HG02943 (cell line): ENCODE measurements around the gene PNMA6E.

Experiments used
- ATAC-seq: cut with Tn5 transposase; IDR thresholded peaks from one replicate; pipeline ENCODE4 v1.9.1; 2021; ENCODE audit warnings: mild to moderate bottlenecking, low read depth, moderate library complexity; ENCODE audit not compliant: unreplicated experiment

The PNMA6E gene

DNA sequence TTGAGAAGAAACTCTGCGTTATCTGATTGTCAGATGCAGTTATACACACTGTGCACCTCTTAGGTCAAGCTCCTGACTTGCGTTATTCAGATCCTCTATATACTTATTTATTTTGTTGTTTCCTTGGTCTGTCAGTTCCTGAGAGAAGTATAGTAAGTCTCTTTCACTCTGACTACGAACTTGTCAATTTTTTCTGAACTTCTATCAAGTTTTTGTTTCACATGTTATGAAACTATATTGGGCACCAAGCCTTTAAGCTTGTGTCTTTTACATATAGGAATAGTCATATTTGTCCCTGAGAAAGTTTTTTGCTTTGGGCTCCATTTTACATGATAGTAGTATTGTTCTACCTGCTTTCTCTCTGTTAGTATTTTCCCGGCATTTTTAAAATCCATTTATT, 35.5 kb downstream of the PNMA6E start:
- ATAC-seq = no peak

DNA sequence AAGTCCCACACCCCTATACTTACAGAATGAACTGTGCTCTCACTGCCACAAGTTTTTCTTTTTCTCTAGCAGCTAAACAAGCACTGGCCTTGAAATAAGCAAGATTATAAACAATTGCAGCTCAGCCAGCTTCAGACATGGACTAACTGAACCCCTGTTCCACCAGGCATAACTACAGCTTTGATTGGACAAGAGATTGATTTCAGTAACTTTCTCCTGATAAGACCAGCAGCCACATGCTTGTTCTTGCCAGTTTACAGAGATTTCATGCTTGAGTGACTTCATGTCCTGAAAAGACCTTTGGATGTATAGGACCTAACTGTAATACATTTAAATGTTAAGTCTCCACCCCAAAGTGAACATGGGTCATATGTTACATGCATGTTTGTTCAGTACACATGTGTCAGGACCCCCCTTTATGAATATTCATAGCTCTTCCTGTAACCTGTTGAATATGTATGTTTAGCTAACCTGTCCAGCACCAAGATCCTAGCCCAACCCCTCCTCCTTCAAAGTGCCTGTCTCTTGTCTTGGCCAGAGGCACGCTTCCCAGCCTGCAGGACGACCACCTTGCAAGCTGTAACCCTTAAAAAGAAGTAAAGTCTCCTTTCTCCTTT, 39.3 kb downstream of the PNMA6E start:
- ATAC-seq = no peak

DNA sequence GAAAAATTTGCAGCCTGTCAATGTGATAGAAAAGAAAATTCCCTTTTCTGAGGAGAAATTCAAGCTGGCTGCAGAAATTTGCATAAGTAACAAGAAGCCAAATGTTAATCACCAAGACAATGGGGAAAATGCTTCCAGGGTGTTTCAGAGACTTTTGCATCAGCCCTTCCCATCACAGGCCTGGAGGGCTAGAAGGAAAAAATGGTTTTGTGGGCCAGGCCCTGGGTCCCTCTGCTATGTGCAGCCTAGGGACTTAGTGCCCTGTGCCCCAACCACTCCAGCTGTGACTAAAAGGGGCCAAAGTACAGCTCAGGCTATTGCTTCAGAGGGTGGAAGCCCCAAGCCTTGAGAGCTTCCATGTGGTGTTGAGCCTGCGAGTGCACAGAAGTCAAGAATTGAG, 43.3 kb downstream of the PNMA6E start:
- no peak for ATAC-seq

DNA sequence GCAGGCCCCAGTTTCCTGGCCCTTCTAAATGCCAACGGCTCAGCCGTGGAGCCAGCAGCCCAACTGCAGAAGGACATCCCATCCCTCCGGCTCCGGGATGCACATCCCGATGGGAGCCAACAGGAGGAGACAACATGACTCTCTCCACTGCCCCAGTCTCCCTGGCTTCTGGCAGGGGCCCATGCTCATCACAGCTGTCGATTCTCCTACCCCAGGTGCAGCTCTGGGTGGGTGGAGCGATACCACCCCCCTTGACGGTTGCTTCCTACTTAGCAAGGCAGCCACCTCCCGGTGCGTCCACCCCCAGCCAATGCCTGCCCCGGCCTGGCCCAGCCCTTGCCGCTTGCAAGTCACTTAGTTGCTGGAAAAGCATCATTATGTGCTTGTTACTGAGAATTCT, 47.7 kb downstream of the PNMA6E start:
- no peak for ATAC-seq

DNA sequence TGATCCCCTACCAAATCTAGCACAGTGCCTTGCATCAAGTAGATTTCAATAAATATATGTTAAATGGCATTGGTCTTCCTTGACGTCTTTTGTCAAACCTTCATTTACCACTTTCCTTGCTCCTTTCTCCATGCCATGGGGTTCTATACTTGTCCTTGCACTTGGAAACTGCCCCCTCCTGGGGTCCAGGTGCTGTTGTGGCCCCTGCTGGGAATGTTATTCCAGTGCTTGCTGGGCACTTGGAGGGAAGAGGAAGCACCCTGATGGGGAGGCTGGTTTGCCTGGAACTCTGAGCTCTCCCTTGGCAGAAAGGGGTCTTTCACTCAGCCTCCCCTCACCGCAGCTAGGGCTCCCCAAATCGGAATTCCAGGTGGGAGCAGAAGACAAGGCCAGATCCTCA, 48.3 kb downstream of the PNMA6E start:
- no peak for ATAC-seq

DNA sequence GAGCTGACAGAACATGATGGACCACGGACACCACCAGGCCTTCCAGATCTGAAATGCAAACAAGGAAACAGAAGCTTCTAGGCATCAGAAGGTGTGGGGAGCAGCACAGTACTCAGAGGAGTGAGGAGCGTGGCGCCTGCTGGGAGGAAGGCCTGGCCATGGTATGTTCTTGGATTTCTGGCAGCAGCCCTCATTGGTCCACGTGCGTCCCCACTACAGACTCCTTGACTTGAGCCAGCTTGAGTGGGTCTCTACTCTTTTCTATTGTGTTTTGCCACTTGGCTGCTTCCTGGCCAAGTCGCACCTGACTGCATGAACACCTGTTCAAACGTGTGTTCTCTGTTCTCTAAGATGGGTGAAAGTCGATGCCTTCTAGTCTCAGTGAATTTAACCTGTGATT, 49.2 kb downstream of the PNMA6E start:
- ATAC-seq = no peak

DNA sequence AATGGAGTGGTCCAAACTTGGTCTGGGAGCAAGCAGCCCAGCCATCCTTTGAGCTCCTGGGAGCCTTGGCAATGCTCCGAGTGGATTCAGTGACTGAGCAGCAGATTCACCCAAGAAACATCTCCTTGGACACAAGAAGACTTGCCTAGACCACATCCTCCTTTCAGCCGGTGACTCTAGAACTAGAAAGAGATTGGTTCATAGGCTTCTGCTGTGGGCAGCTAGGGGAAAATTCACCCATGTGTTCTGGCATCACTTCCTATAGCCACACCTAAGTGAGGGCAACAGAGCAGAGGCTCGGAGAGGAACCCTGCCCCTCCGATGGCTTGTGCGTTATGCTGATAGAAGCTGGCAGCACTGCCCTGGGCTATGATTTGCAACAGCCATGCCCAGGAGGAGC, 51.2 kb downstream of the PNMA6E start:
- ATAC-seq = no peak

DNA sequence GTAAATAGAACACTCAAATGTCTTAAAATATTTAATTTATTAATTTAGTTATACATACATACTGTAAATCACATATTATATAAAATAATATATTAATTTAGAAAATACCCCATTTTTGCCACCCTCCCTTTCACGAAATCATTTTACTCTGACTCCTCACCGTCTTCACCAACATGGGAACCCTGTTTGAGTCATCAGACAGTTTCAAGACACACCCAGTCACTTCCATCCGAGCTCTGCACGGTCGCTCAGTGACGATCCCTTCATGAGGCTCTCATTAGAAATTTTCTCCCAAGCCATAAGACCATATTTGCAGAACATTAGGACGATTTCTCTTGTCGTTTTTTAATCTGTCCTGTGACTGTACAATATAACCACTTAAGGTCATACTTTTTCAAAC, 52.7 kb downstream of the PNMA6E start:
- ATAC-seq = no peak

DNA sequence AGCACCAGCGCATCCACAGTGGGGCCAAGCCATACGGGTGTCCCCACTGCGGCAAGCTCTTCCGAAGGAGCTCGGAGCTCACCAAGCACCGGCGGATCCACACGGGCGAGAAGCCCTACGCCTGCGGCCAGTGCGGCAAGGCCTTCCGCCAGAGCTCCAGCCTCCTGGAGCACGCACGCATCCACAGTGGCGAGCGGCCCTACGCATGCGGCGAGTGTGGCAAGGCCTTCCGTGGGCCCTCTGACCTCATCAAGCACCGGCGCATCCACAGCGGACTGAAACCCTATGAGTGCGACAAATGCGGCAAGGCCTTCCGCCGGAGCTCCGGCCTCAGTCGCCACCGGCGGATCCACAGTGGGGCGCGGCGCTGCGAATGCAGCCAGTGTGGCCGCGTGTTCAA, 53.6 kb downstream of the PNMA6E start:
- no peak for ATAC-seq
